ENCODE data around the gene VWA5B2.

The VWA5B2 gene

GRCh38 chr3:184282941-184283340 is 53.6 kb downstream of the VWA5B2 start:
- DNase-seq = no peak

GRCh38 chr3:184283681-184284080 is 54.3 kb downstream of the VWA5B2 start:
- no peak for DNase-seq

GRCh38 chr3:184284696-184285095 is 55.3 kb downstream of the VWA5B2 start:
- DNase-seq = peak in 1 of 2 donors; percentile 9

DNA sequence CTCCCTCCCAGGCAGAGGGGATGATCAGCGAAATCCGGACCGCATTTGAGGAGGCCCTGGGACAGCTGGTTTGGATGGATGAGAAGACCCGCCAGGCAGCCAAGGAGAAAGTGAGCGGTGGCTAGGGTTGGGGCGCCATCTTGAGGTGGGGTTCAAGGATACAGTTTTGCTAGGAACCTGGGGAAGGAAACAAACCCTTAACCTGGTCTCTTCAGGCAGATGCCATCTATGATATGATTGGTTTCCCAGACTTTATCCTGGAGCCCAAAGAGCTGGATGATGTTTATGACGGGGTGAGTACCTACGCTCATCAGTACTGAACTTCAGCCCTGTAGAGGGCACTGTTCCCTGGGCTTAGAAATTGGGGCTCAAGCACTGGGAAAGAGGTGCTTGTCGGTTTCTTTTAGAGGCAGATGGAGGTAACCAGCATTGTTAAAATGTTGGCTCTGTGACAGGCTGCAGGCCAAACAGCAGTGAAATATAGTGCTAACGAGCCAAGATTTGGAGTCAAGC is 60.1 kb downstream of the VWA5B2 start:
- DNase-seq = peak; percentile 34 to 59

DNA sequence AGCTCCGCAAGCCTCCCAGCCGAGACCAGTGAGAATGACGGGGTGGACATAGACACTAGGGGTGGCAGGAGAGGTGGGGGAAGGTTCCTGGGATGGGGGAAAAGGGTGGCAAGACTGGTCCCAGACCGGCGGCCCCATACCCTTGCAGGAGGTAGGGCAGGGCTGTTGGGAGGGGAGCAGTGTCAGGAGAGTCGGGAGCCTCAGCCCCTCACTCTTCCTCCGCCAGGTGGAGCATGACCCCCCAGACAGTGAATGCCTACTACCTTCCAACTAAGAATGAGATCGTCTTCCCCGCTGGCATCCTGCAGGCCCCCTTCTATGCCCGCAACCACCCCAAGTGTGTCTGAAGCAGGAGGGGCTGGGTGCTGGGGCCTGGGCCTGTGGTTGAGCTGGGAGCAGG is 60.9 kb downstream of the VWA5B2 start:
- no peak for DNase-seq

- no peak for DNase-seq
These were observed 61.8 kb downstream of the VWA5B2 start for GRCh38 chr3:184291044-184291737.

Measured in CD4-positive, alpha-beta T cell treated with Interleukin-1 beta for 1 hour (primary cell).